GM20000 (cell line): ENCODE results near the gene SIGLEC8.

Experiments used
- DNase-seq: peaks from one replicate; pipeline ENCODE4 v3.0.0; 2012; ENCODE audit warnings: low spot score
- CTCF ChIP-seq: IDR thresholded peaks from 2 replicates; pipeline ENCODE4 v1.5.1; 2012; ENCODE audit warnings: mild to moderate bottlenecking, control low read depth; ENCODE audit errors: extremely low read depth, missing control alignments

Gene SIGLEC8

DNA sequence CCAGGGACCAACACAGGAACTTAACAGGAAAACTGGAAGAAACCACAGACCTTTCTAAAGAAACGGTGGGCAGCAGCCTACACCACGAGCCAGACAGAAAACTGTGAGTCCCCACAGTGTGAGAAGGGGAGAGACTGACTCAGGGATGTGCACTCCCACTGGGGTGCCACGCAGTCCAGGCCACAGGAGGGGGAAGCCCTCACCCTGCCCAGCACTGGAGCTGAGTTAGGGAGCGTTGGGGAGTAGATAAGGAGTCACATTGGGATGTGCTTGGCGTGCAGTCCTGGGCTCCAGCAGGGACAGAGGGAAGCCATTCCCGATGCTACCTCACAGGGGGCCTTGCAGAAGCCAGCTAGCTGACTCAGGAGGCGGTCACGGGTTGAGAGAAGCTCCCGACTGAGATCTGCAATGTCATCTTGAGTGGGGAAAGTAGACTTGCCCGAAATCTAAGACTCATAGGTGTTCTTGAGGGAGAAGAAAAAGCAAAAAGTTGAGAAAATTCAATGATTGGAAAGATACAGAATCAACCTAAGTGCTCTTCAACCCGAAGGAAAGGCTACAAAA lies 17.3 kb downstream of the SIGLEC8 start:
- DNase-seq = no peak
- no peak for TF ChIP-seq CTCF

DNA sequence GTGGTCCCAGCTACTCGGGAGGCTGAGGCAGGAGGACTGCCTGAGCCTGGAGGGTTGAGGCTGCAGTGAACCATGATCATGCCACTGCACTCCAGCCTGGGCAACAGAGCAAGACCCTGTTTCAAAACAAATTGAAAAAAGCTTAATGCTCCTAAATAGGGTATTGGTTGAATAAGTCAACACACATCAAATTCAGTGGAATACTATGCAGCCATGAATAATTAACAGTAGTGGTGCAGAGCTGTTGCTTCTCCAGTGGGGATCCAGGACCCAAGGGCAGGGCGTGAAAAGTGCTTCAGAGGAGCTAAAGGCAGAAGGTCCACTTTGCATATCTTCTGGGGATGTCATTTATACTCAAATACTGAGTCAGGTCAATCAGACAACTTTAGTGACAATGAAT lies 18.2 kb downstream of the SIGLEC8 start:
- TF ChIP-seq CTCF = no peak
- no peak for DNase-seq

DNA sequence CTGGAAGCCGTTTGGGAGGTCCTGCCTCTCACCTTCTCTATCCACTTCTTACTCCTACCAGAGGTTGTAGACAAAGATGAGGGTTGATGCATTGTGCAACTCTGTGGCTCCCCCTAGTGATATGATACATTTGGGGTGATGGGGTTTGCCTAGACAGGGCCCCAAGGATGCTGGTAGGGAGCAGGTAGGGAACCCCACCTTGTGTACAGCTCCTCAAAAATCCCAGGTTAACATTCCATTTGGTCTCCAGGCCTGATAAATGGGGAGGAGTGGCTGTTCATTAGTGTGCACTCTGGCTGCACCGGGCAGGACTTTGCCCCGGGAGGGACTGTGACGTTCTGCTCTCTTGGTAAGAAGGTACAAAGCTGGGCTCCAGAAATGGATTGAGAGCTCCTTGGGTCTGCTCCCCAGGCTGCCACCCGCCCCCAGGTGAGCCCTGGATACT lies 19.2 kb downstream of the SIGLEC8 start:
- peak; percentile 47 for TF ChIP-seq CTCF
- peak; percentile 59 for DNase-seq

DNA sequence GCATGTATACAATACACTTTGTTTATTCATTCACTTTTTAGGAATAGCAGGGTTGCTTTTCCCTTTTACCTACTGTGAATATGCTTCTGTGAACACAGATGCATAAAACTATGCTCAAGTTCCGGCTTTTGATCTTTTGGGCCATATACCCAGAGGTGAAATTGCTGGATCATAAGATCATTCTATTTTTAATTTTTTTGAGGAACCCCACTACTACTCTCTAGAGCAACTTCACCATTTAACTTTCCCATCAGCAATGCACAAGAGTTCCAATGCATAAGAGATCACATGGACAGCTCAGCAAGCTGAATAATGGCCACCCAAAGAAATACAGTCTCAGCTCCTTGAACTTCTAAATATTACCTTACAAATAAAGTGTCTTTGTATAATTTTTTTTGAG lies 23.8 kb downstream of the SIGLEC8 start:
- no peak for DNase-seq
- TF ChIP-seq CTCF = no peak

- no peak for TF ChIP-seq CTCF
Observed at GRCh38 chr19:51433043-51433442, 25.2 kb downstream of the SIGLEC8 start.

GRCh38 chr19:51431124-51431523 lies 27.1 kb downstream of the SIGLEC8 start:
- no peak for TF ChIP-seq CTCF
- no peak for DNase-seq

More at GRCh38 chr19:51433043-51433442, 25.2 kb downstream of the SIGLEC8 start:
- DNase-seq = no peak

- no peak for DNase-seq
- no peak for TF ChIP-seq CTCF
Observed at GRCh38 chr19:51430221-51430620, 28.0 kb downstream of the SIGLEC8 start.
